Measurements from ENCODE around the gene FEZ2. TPM values are rescaled to one million over a fixed set of nuclear protein-coding genes. Genes with fewer than 3 reads are reported as not detected.

Gene FEZ2
- total RNA-seq, 1 experiment from 2014 or later = 47.6 TPM

DNA sequence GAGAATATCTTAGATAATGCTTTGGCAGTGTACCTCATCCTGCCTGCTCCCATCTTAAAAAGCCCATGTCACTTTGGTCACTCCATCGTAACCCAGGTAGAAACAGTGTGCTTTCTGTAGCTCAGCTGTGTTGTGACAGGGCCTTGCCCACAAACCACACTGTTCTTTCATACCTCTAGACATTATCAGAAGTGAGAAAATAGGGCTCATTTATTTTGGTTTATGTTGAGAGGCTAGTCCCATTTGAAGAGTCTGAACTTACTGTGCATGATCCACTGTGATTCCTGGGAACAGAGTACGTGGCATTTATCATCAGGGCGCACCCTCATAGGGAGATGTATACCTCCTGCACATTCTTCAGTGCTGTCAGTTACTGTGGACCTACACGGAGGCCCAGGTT is 69.7 kb downstream of the FEZ2 start:
- BruUV-seq (replicated peaks) = no TSS peak
- DNase-seq = no peak
- H3K9me3 Mint-ChIP-seq (ENCODE audit: low read depth, unreplicated experiment) = no peaks in the 10 kb centered on the region
- H3K27me3 Mint-ChIP-seq (ENCODE audit: unreplicated experiment) = no peaks in the 10 kb centered on the region
- H3K27ac Mint-ChIP-seq (ENCODE audit: unreplicated experiment) = no peak overlapping the region
- H3K4me3 Mint-ChIP-seq (ENCODE audit: low read depth, unreplicated experiment) = no peak overlapping the region
- no peaks in the 10 kb centered on the region for H3K36me3 Mint-ChIP-seq (ENCODE audit: insufficient read depth, unreplicated experiment)
- no peaks in the 10 kb centered on the region for H3K4me1 Mint-ChIP-seq (ENCODE audit: low read depth, unreplicated experiment)
- CTCF ChIA-PET = interaction anchor here (0.6 kb wide), 1 partner anchor 82 kb away, joined by 3 read pairs; no protein-coding TSS in a partner anchor
- intact Hi-C loops (cut with micrococcal nuclease; ENCODE audit: unreplicated experiment) = no loop called here
- TF ChIP-seq, protein P1, sequence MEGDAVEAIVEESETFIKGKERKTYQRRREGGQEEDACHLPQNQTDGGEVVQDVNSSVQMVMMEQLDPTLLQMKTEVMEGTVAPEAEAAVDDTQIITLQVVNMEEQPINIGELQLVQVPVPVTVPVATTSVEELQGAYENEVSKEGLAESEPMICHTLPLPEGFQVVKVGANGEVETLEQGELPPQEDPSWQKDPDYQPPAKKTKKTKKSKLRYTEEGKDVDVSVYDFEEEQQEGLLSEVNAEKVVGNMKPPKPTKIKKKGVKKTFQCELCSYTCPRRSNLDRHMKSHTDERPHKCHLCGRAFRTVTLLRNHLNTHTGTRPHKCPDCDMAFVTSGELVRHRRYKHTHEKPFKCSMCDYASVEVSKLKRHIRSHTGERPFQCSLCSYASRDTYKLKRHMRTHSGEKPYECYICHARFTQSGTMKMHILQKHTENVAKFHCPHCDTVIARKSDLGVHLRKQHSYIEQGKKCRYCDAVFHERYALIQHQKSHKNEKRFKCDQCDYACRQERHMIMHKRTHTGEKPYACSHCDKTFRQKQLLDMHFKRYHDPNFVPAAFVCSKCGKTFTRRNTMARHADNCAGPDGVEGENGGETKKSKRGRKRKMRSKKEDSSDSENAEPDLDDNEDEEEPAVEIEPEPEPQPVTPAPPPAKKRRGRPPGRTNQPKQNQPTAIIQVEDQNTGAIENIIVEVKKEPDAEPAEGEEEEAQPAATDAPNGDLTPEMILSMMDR (IDR thresholded peaks at IDR 0.05; ENCODE audit: unreplicated experiment) = no peak

DNA sequence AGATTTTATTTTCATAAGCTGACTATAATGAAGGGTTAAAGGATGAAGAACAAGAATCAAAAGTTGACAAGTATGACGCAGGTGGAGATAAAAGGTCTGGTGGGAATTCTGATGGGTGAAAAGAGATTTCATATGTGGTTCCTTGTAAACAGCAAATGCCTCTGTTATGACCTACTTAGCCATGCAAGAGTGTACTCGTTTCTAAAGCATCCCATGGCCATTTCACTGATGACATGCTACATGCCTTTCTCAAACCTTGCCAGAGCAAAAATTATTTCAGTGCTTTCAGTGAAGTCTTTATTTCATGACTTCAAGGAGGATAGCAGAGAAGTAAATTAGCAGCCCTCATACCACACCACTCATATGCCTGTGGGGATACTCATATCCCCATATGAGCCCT is 71.7 kb downstream of the FEZ2 start:
- Mint-ChIP-seq H3K27me3 (ENCODE audit: unreplicated experiment) (no peaks in the 10 kb centered on the region), H3K4me1 (ENCODE audit: low read depth, unreplicated experiment) (no peaks in the 10 kb centered on the region), H3K36me3 (ENCODE audit: insufficient read depth, unreplicated experiment) (no peaks in the 10 kb centered on the region), H3K9me3 (ENCODE audit: low read depth, unreplicated experiment) (no peaks in the 10 kb centered on the region), H3K27ac (ENCODE audit: unreplicated experiment) (no peak overlapping the region), H3K4me3 (ENCODE audit: low read depth, unreplicated experiment) (no peak overlapping the region)
- CTCF ChIA-PET = no interaction called here
- intact Hi-C loops (cut with micrococcal nuclease; ENCODE audit: unreplicated experiment) = no loop called here
- DNase-seq = no peak
- TF ChIP-seq, protein P1 (IDR thresholded peaks at IDR 0.05; ENCODE audit: unreplicated experiment) = no peak
- no TSS peak for BruUV-seq (replicated peaks)

DNA sequence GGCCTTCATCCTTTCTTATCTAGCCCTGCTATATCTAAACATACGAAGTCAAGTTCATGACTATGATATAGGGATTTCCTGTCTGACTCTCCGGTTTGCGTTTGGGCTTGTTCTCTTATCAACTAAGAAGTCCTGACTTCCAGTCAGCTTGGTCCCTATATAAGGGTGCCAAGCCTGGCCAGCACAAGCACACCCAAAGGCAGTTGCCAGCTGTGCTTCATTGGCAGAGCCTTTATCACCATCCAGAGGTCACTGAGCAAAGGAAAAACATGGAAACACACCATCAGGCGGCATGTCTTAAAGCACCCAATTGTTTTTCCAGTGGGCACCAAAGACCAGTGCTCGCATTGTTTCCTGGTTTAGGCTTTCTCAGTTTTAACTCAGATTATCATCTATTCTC is 72.7 kb downstream of the FEZ2 start:
- DNase-seq = no peak
- intact Hi-C loops (cut with micrococcal nuclease; ENCODE audit: unreplicated experiment) = no loop called here
- BruUV-seq (replicated peaks) = no TSS peak
- no peaks in the 10 kb centered on the region for H3K36me3 Mint-ChIP-seq (ENCODE audit: insufficient read depth, unreplicated experiment)
- H3K4me3 Mint-ChIP-seq (ENCODE audit: low read depth, unreplicated experiment) = no peak overlapping the region
- CTCF ChIA-PET = no interaction called here
- TF ChIP-seq, protein P1 (IDR thresholded peaks at IDR 0.05; ENCODE audit: unreplicated experiment) = no peak
- H3K9me3 Mint-ChIP-seq (ENCODE audit: low read depth, unreplicated experiment) = no peaks in the 10 kb centered on the region
- no peak overlapping the region for H3K27ac Mint-ChIP-seq (ENCODE audit: unreplicated experiment)
- H3K27me3 Mint-ChIP-seq (ENCODE audit: unreplicated experiment) = no peaks in the 10 kb centered on the region
- H3K4me1 Mint-ChIP-seq (ENCODE audit: low read depth, unreplicated experiment) = no peaks in the 10 kb centered on the region

DNA sequence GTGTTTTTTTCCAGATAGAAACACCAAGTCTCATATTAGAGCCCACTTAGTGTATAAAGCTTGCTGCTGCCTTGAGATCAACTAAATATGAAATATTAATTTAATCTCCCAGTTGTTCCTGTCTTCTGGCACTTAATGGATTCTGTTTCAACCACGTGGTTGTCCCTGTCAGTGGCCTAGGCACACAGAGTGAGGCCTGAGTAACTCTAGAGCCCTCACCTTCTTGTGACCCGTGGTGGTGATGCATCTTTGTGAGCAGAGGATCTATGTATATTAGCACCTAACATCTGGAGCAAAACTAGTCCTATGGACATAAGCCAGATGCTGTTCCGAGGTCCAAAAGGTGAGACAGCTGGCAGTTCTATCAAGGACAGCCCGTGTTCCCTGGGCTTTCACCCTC is 74.8 kb downstream of the FEZ2 start:
- no peaks in the 10 kb centered on the region for H3K27me3 Mint-ChIP-seq (ENCODE audit: unreplicated experiment)
- TF ChIP-seq, protein P1 (IDR thresholded peaks at IDR 0.05; ENCODE audit: unreplicated experiment) = no peak
- H3K36me3 Mint-ChIP-seq (ENCODE audit: insufficient read depth, unreplicated experiment) = no peaks in the 10 kb centered on the region
- no peaks in the 10 kb centered on the region for H3K4me1 Mint-ChIP-seq (ENCODE audit: low read depth, unreplicated experiment)
- CTCF ChIA-PET = no interaction called here
- no peaks in the 10 kb centered on the region for H3K9me3 Mint-ChIP-seq (ENCODE audit: low read depth, unreplicated experiment)
- BruUV-seq (replicated peaks) = no TSS peak
- intact Hi-C loops (cut with micrococcal nuclease; ENCODE audit: unreplicated experiment) = no loop called here
- H3K27ac Mint-ChIP-seq (ENCODE audit: unreplicated experiment) = no peak overlapping the region
- H3K4me3 Mint-ChIP-seq (ENCODE audit: low read depth, unreplicated experiment) = no peak overlapping the region
- DNase-seq = no peak
